Measurements from ENCODE around the gene RAB19. TPM values are rescaled to one million over a fixed set of nuclear protein-coding genes. Genes with fewer than 3 reads are reported as not detected.
A peak's percentile ranks its signal among the peaks of the same experiment; 100 is the strongest.

The RAB19 gene
- under 1 TPM in 1 of 2 donors, not detected in 1; 0.15 TPM for polyA plus RNA-seq

GRCh38 chr7:140403878-140404564 lies at the start of gene RAB19:
RAB19 (plus strand) TSS chr7:140404058; CDS start chr7:140407647, 3,589 bp downstream.
- peak within 1 kb of the TSS; percentile 61 to 64 for H3K4me3 ChIP-seq (ENCODE audit: low read depth in 1 of 2, low read length in 2 of 2)
- no peaks in the 10 kb centered on the region for H3K4me1 ChIP-seq (ENCODE audit: control insufficient read depth in 2 of 2, insufficient read depth in 2 of 2, low read length in 1 of 2)
- H3K27me3 ChIP-seq (ENCODE audit: control insufficient read depth in 1 of 2, insufficient read depth in 2 of 2, low read length in 2 of 2): no peaks in the 10 kb centered on the region
- no peak within 1 kb of the TSS for H3K27ac ChIP-seq (ENCODE audit: low read depth in 2 of 2, low read length in 1 of 2)
- no peaks in the 10 kb centered on the region for H3K36me3 ChIP-seq (ENCODE audit: control insufficient read depth in 2 of 2, insufficient read depth in 2 of 2, low read length in 1 of 2)
- no peaks in the 10 kb centered on the region for H3K9me3 ChIP-seq (ENCODE audit: control insufficient read depth in 2 of 2, insufficient read depth in 1 of 2, low read depth in 1 of 2, low read length in 1 of 2)
- 7 to 9% methylated on average over 22 of the region's 22 CpGs for WGBS, 2 donors

- Histone ChIP-seq H3K9me3 (ENCODE audit: control insufficient read depth in 2 of 2, insufficient read depth in 1 of 2, low read depth in 1 of 2, low read length in 1 of 2) (no peaks in the 10 kb centered on the region), H3K4me3 (ENCODE audit: low read depth in 1 of 2, low read length in 2 of 2) (no peak overlapping the region), H3K4me1 (ENCODE audit: control insufficient read depth in 2 of 2, insufficient read depth in 2 of 2, low read length in 1 of 2) (peaks cover 0 to 2% of the 10 kb centered on the region in 2 donors), H3K27me3 (ENCODE audit: control insufficient read depth in 1 of 2, insufficient read depth in 2 of 2, low read length in 2 of 2) (no peaks in the 10 kb centered on the region), H3K36me3 (ENCODE audit: control insufficient read depth in 2 of 2, insufficient read depth in 2 of 2, low read length in 1 of 2) (peaks cover 0 to 4% of the 10 kb centered on the region in 2 donors), H3K27ac (ENCODE audit: low read depth in 2 of 2, low read length in 1 of 2) (no peak overlapping the region)
- 87 to 94% methylated on average over 3 of the region's 3 CpGs for WGBS, 2 donors
These were observed 45.8 kb upstream of the RAB19 start for GRCh38 chr7:140358024-140358411.

- 83 to 84% methylated on average over 10 of the region's 10 CpGs for WGBS, 2 donors
- peaks cover 0 to 4% of the 10 kb centered on the region in 2 donors for H3K36me3 ChIP-seq (ENCODE audit: control insufficient read depth in 2 of 2, insufficient read depth in 2 of 2, low read length in 1 of 2)
- H3K27ac ChIP-seq (ENCODE audit: low read depth in 2 of 2, low read length in 1 of 2): no peak overlapping the region
These were observed 45.3 kb upstream of the RAB19 start for GRCh38 chr7:140358412-140359051.

GRCh38 chr7:140360697-140361229 lies 43.1 kb upstream of the RAB19 start:
- WGBS, 2 donors: 89 to 94% methylated on average over 6 of the region's 6 CpGs
- Histone ChIP-seq H3K4me3 (ENCODE audit: low read depth in 1 of 2, low read length in 2 of 2) (no peak overlapping the region), H3K27me3 (ENCODE audit: control insufficient read depth in 1 of 2, insufficient read depth in 2 of 2, low read length in 2 of 2) (no peaks in the 10 kb centered on the region), H3K36me3 (ENCODE audit: control insufficient read depth in 2 of 2, insufficient read depth in 2 of 2, low read length in 1 of 2) (peaks cover 0 to 1% of the 10 kb centered on the region in 2 donors), H3K27ac (ENCODE audit: low read depth in 2 of 2, low read length in 1 of 2) (no peak overlapping the region), H3K4me1 (ENCODE audit: control insufficient read depth in 2 of 2, insufficient read depth in 2 of 2, low read length in 1 of 2) (peaks cover 0 to 2% of the 10 kb centered on the region in 2 donors), H3K9me3 (ENCODE audit: control insufficient read depth in 2 of 2, insufficient read depth in 1 of 2, low read depth in 1 of 2, low read length in 1 of 2) (no peaks in the 10 kb centered on the region)

More at GRCh38 chr7:140358412-140359051, 45.3 kb upstream of the RAB19 start:
- no peaks in the 10 kb centered on the region for H3K9me3 ChIP-seq (ENCODE audit: control insufficient read depth in 2 of 2, insufficient read depth in 1 of 2, low read depth in 1 of 2, low read length in 1 of 2)
- H3K27me3 ChIP-seq (ENCODE audit: control insufficient read depth in 1 of 2, insufficient read depth in 2 of 2, low read length in 2 of 2): no peaks in the 10 kb centered on the region
- no peak overlapping the region for H3K4me3 ChIP-seq (ENCODE audit: low read depth in 1 of 2, low read length in 2 of 2)
- peaks cover 0 to 2% of the 10 kb centered on the region in 2 donors for H3K4me1 ChIP-seq (ENCODE audit: control insufficient read depth in 2 of 2, insufficient read depth in 2 of 2, low read length in 1 of 2)

- Histone ChIP-seq H3K9me3 (ENCODE audit: control insufficient read depth in 2 of 2, insufficient read depth in 1 of 2, low read depth in 1 of 2, low read length in 1 of 2) (no peaks in the 10 kb centered on the region), H3K27me3 (ENCODE audit: control insufficient read depth in 1 of 2, insufficient read depth in 2 of 2, low read length in 2 of 2) (no peaks in the 10 kb centered on the region), H3K4me1 (ENCODE audit: control insufficient read depth in 2 of 2, insufficient read depth in 2 of 2, low read length in 1 of 2) (no peaks in the 10 kb centered on the region), H3K27ac (ENCODE audit: low read depth in 2 of 2, low read length in 1 of 2) (no peak overlapping the region), H3K4me3 (ENCODE audit: low read depth in 1 of 2, low read length in 2 of 2) (no peak overlapping the region), H3K36me3 (ENCODE audit: control insufficient read depth in 2 of 2, insufficient read depth in 2 of 2, low read length in 1 of 2) (peaks cover 0 to 4% of the 10 kb centered on the region in 2 donors)
- 66 to 67% methylated on average over 3 of the region's 3 CpGs for WGBS, 2 donors
These were observed 39.0 kb upstream of the RAB19 start for GRCh38 chr7:140364819-140365218.

GRCh38 chr7:140367528-140367927 lies 36.3 kb upstream of the RAB19 start:
- peaks cover 0 to 4% of the 10 kb centered on the region in 2 donors for H3K36me3 ChIP-seq (ENCODE audit: control insufficient read depth in 2 of 2, insufficient read depth in 2 of 2, low read length in 1 of 2)
- no peak overlapping the region for H3K27ac ChIP-seq (ENCODE audit: low read depth in 2 of 2, low read length in 1 of 2)
- no peak overlapping the region for H3K4me3 ChIP-seq (ENCODE audit: low read depth in 1 of 2, low read length in 2 of 2)
- H3K9me3 ChIP-seq (ENCODE audit: control insufficient read depth in 2 of 2, insufficient read depth in 1 of 2, low read depth in 1 of 2, low read length in 1 of 2): no peaks in the 10 kb centered on the region
- H3K27me3 ChIP-seq (ENCODE audit: control insufficient read depth in 1 of 2, insufficient read depth in 2 of 2, low read length in 2 of 2): no peaks in the 10 kb centered on the region
- WGBS, 2 donors: 90 to 92% methylated on average over 9 of the region's 9 CpGs
- H3K4me1 ChIP-seq (ENCODE audit: control insufficient read depth in 2 of 2, insufficient read depth in 2 of 2, low read length in 1 of 2): no peaks in the 10 kb centered on the region

- Histone ChIP-seq H3K27ac (ENCODE audit: low read depth in 2 of 2, low read length in 1 of 2) (no peak overlapping the region), H3K36me3 (ENCODE audit: control insufficient read depth in 2 of 2, insufficient read depth in 2 of 2, low read length in 1 of 2) (peaks cover 0 to 4% of the 10 kb centered on the region in 2 donors), H3K9me3 (ENCODE audit: control insufficient read depth in 2 of 2, insufficient read depth in 1 of 2, low read depth in 1 of 2, low read length in 1 of 2) (no peaks in the 10 kb centered on the region), H3K4me1 (ENCODE audit: control insufficient read depth in 2 of 2, insufficient read depth in 2 of 2, low read length in 1 of 2) (no peaks in the 10 kb centered on the region), H3K4me3 (ENCODE audit: low read depth in 1 of 2, low read length in 2 of 2) (no peak overlapping the region), H3K27me3 (ENCODE audit: control insufficient read depth in 1 of 2, insufficient read depth in 2 of 2, low read length in 2 of 2) (no peaks in the 10 kb centered on the region)
- WGBS, 2 donors: 93 to 95% methylated on average over 4 of the region's 4 CpGs
These were observed 34.6 kb upstream of the RAB19 start for GRCh38 chr7:140369294-140369693.

- Histone ChIP-seq H3K36me3 (ENCODE audit: control insufficient read depth in 2 of 2, insufficient read depth in 2 of 2, low read length in 1 of 2) (peaks cover 0 to 4% of the 10 kb centered on the region in 2 donors), H3K9me3 (ENCODE audit: control insufficient read depth in 2 of 2, insufficient read depth in 1 of 2, low read depth in 1 of 2, low read length in 1 of 2) (no peaks in the 10 kb centered on the region), H3K27me3 (ENCODE audit: control insufficient read depth in 1 of 2, insufficient read depth in 2 of 2, low read length in 2 of 2) (no peaks in the 10 kb centered on the region), H3K4me1 (ENCODE audit: control insufficient read depth in 2 of 2, insufficient read depth in 2 of 2, low read length in 1 of 2) (no peaks in the 10 kb centered on the region), H3K27ac (ENCODE audit: low read depth in 2 of 2, low read length in 1 of 2) (no peak overlapping the region), H3K4me3 (ENCODE audit: low read depth in 1 of 2, low read length in 2 of 2) (no peak overlapping the region)
- 96 to 98% methylated on average over 9 of the region's 9 CpGs for WGBS, 2 donors
These were observed 28.5 kb upstream of the RAB19 start for GRCh38 chr7:140375323-140375722.

GRCh38 chr7:140375892-140376730 lies 27.7 kb upstream of the RAB19 start:
- no peak overlapping the region for H3K4me3 ChIP-seq (ENCODE audit: low read depth in 1 of 2, low read length in 2 of 2)
- peaks cover 0 to 4% of the 10 kb centered on the region in 2 donors for H3K36me3 ChIP-seq (ENCODE audit: control insufficient read depth in 2 of 2, insufficient read depth in 2 of 2, low read length in 1 of 2)
- WGBS, 2 donors: 72 to 75% methylated on average over 8 of the region's 8 CpGs
- H3K4me1 ChIP-seq (ENCODE audit: control insufficient read depth in 2 of 2, insufficient read depth in 2 of 2, low read length in 1 of 2): no peaks in the 10 kb centered on the region
- H3K9me3 ChIP-seq (ENCODE audit: control insufficient read depth in 2 of 2, insufficient read depth in 1 of 2, low read depth in 1 of 2, low read length in 1 of 2): no peaks in the 10 kb centered on the region
- H3K27ac ChIP-seq (ENCODE audit: low read depth in 2 of 2, low read length in 1 of 2): no peak overlapping the region
- H3K27me3 ChIP-seq (ENCODE audit: control insufficient read depth in 1 of 2, insufficient read depth in 2 of 2, low read length in 2 of 2): no peaks in the 10 kb centered on the region

Data from esophagus (tissue), 2 donors.